Measurements from ENCODE around the gene RINL. TPM values are rescaled to one million over a fixed set of nuclear protein-coding genes. Genes with fewer than 3 reads are reported as not detected.

RINL gene
- total RNA-seq, 1 donor from 2014 or later = 65.0 TPM

GRCh38 chr19:38915329-38916321, 37.5 kb upstream of the RINL start:
- no peak for TF ChIP-seq CTCF (IDR thresholded peaks at IDR 0.05)
- H3K9me3 Mint-ChIP-seq = no peaks in the 10 kb centered on the region

GRCh38 chr19:38913958-38914357, 35.9 kb upstream of the RINL start:
- no peak overlapping the region for H3K27ac Mint-ChIP-seq
- intact Hi-C loops (cut with micrococcal nuclease) = no loop called here
- CTCF ChIA-PET = no interaction called here
- H3K27me3 Mint-ChIP-seq = no peaks in the 10 kb centered on the region
- H3K36me3 Mint-ChIP-seq (ENCODE audit: low read depth) = peaks cover 7% of the 10 kb centered on the region
- TF ChIP-seq CTCF (IDR thresholded peaks at IDR 0.05) = no peak
- no peaks in the 10 kb centered on the region for H3K9me3 Mint-ChIP-seq
- POLR2A ChIA-PET = no interaction called here
- ATAC-seq (ENCODE audit: low read depth) (no peak), DNase-seq (no peak)
- no peak overlapping the region for H3K4me3 Mint-ChIP-seq
- H3K4me1 Mint-ChIP-seq = no peaks in the 10 kb centered on the region

More at GRCh38 chr19:38915329-38916321, 37.5 kb upstream of the RINL start:
- Mint-ChIP-seq H3K4me3 (no peak overlapping the region), H3K36me3 (ENCODE audit: low read depth) (peaks cover 7% of the 10 kb centered on the region), H3K4me1 (no peaks in the 10 kb centered on the region), H3K27ac (no peak overlapping the region), H3K27me3 (no peaks in the 10 kb centered on the region)
- POLR2A ChIA-PET = interaction anchor here (0.6 kb wide), 1 partner anchor 51 kb away, joined by 3 read pairs; no protein-coding TSS in a partner anchor
- CTCF ChIA-PET = no interaction called here
- DNase-seq (no peak), ATAC-seq (ENCODE audit: low read depth) (no peak)
- intact Hi-C loops (cut with micrococcal nuclease) = no loop called here

GRCh38 chr19:38912600-38913514, 34.8 kb upstream of the RINL start:
- Mint-ChIP-seq H3K27me3 (no peaks in the 10 kb centered on the region), H3K4me3 (no peak overlapping the region), H3K9me3 (no peaks in the 10 kb centered on the region), H3K36me3 (ENCODE audit: low read depth) (peaks cover 15% of the 10 kb centered on the region), H3K4me1 (no peaks in the 10 kb centered on the region), H3K27ac (no peak overlapping the region)
- POLR2A ChIA-PET = no interaction called here
- CTCF ChIA-PET = no interaction called here
- no peak for ATAC-seq (ENCODE audit: low read depth)
- no peak for DNase-seq
- intact Hi-C loops (cut with micrococcal nuclease) = no loop called here
- no peak for TF ChIP-seq CTCF (IDR thresholded peaks at IDR 0.05)

- ChIA-PET POLR2A (no interaction called here), CTCF (no interaction called here)
- DNase-seq (no peak), ATAC-seq (ENCODE audit: low read depth) (no peak)
- H3K27ac Mint-ChIP-seq = no peak overlapping the region
- no peaks in the 10 kb centered on the region for H3K27me3 Mint-ChIP-seq
- peaks cover 27% of the 10 kb centered on the region for H3K36me3 Mint-ChIP-seq (ENCODE audit: low read depth)
- no peaks in the 10 kb centered on the region for H3K4me1 Mint-ChIP-seq
- TF ChIP-seq CTCF (IDR thresholded peaks at IDR 0.05) = no peak
- intact Hi-C loops (cut with micrococcal nuclease) = no loop called here
- H3K4me3 Mint-ChIP-seq = no peak overlapping the region
- H3K9me3 Mint-ChIP-seq = no peaks in the 10 kb centered on the region
Observed at GRCh38 chr19:38911388-38912001, 33.4 kb upstream of the RINL start.

Data from activated B cell treated with CpG ODN at 0.5 μM for 24 hours (primary cell).